ENCODE results near the gene TMEM225B.

- TF ChIP-seq EZH2phosphoT487 (IDR thresholded peaks at IDR 0.05; ENCODE audit: borderline replicate concordance, low read length) (no peak), CTCF (IDR thresholded peaks at IDR 0.05; ENCODE audit: low read depth, low read length, poor library complexity, severe bottlenecking) (no peak)
Observed at GRCh38 chr7:99619571-99620130, 21.6 kb downstream of the TMEM225B start.

Data from DOHH2 (cell line).